ENCODE measurements around the gene CCDC81.

DNA sequence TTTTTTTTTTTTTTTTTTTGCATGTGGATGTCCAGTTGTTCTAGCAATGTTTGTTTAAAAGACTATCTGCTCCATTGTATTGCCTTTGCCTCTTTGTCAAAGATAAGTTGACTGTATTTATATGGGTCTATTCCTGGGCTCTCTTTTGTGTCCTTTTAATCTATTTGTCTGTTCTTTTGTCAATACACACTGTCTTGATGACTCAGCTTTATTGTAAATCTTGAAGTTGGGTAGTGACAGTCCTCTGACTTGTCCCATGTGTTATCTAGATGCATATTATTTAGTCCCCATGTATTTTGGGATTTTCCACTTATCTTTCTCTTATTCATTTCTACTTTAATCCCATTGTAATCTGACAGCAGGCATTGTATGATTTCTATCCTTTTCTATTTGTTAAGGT is 3.3 kb downstream of the CCDC81 start:
- TF ChIP-seq, protein P1, sequence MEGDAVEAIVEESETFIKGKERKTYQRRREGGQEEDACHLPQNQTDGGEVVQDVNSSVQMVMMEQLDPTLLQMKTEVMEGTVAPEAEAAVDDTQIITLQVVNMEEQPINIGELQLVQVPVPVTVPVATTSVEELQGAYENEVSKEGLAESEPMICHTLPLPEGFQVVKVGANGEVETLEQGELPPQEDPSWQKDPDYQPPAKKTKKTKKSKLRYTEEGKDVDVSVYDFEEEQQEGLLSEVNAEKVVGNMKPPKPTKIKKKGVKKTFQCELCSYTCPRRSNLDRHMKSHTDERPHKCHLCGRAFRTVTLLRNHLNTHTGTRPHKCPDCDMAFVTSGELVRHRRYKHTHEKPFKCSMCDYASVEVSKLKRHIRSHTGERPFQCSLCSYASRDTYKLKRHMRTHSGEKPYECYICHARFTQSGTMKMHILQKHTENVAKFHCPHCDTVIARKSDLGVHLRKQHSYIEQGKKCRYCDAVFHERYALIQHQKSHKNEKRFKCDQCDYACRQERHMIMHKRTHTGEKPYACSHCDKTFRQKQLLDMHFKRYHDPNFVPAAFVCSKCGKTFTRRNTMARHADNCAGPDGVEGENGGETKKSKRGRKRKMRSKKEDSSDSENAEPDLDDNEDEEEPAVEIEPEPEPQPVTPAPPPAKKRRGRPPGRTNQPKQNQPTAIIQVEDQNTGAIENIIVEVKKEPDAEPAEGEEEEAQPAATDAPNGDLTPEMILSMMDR (IDR thresholded peaks at IDR 0.05; ENCODE audit: low read depth, low read length, poor library complexity, severe bottlenecking), result no peak
- TF ChIP-seq EZH2phosphoT487 (IDR thresholded peaks at IDR 0.05; ENCODE audit: borderline replicate concordance, low read length), result no peak
